ENCODE data around the gene CYBB. TPM values are rescaled to one million over a fixed set of nuclear protein-coding genes. Genes with fewer than 3 reads are reported as not detected.

CYBB gene
- total RNA-seq, 1 donor from 2014 or later = 0.09 TPM

DNA sequence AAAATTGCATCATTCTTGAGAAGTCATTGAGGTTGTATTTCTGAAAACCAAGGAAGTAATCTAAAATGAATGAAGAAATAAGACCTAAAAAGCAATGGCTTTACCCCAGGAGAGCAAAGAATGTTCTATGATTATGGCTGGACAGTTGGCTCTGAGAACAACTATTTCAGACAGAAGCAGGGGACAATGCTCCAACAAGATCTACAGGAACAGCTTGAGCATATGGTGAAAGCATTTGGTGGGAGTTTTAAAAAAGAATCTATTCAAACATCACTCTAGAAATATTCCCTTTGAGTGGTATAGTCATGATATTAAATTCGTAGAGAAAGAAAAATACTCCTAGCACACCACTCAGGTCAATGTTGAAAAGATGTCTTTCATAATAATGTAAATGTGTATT, 40.8 kb downstream of the CYBB start:
- no peak overlapping the region for H3K27ac Mint-ChIP-seq
- no peak for DNase-seq (ENCODE audit: low spot score)
- H3K4me1 Mint-ChIP-seq (ENCODE audit: low read depth) = peaks cover 15% of the 10 kb centered on the region
- H3K9me3 Mint-ChIP-seq = no peaks in the 10 kb centered on the region
- no peaks in the 10 kb centered on the region for H3K36me3 Mint-ChIP-seq (ENCODE audit: low read depth)
- H3K27me3 Mint-ChIP-seq (ENCODE audit: low read depth) = peaks cover 5% of the 10 kb centered on the region
- no peak overlapping the region for H3K4me3 Mint-ChIP-seq (ENCODE audit: low read depth)
- intact Hi-C loops (cut with micrococcal nuclease) = no loop called here

DNA sequence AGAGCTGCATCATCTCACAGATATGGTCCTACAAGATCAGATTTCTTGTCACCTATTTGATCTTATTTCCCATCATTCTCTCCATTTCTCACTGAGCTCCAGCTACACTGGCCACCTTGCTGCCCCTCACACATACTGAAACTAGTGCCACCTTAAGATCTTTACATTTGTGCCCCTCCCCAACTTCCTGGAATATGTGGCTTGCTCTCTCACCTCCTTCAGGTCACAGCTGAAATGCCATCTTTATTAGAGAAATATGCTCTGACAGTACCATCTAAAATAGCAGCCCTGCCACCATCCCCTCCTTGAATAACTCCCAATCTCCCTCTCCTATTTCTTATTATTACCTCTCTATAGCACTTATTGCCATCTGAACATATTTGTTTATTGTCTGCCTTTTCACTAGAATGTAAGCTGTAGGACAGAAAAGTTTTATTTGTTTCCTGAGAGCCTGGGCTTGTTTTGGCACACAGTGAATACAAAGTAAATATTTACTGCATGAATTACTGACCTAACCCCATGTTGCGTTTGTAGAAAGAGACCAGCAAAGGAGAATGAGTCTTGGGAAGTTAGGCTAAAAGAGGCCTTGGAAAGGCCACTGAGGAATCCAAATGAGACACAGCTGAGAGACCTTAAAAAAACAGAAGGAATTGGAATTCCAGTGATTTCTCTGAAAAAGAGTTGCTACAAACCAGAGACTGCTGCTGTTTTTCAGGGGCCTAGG, 44.8 kb downstream of the CYBB start:
- Mint-ChIP-seq H3K36me3 (ENCODE audit: low read depth) (no peaks in the 10 kb centered on the region), H3K27me3 (ENCODE audit: low read depth) (no peaks in the 10 kb centered on the region), H3K4me3 (ENCODE audit: low read depth) (no peak overlapping the region), H3K27ac (no peak overlapping the region), H3K9me3 (no peaks in the 10 kb centered on the region), H3K4me1 (ENCODE audit: low read depth) (peaks cover 18% of the 10 kb centered on the region)
- intact Hi-C loops (cut with micrococcal nuclease) = loop anchor here (1.0 kb wide), 1 partner anchor 79 kb away; no protein-coding TSS in a partner anchor
- no peak for DNase-seq (ENCODE audit: low spot score)

DNA sequence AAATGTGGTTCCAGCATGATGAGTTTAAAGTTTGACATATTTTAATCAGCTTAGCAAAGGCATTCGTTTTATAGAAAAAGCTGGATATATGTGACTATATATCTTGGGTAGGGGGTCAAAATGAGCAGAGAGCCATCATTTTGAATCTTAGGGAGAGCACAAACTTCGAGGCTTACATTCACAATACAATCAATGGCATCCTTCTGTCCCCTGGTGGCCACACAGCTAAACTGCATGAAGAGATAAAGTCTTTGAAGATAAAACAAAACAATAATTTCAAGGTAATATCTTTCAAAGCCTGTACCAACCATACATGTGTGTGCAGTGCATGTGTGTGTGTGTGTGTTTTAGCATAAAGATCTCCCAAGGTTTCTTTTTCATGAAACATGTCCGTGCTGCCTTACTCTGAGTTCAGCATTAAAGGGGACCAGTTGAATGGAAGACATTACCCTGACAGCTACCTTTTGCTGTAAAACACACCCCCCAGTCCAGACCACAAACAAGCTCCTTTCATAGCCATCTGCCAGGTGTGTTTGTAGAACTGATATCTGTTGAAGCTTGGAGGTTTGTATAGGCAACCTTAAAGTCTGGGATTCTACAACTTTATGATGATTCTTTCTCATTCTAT, 45.5 kb downstream of the CYBB start:
- no peak overlapping the region for H3K4me3 Mint-ChIP-seq (ENCODE audit: low read depth)
- peak; percentile 20 for DNase-seq (ENCODE audit: low spot score)
- H3K27me3 Mint-ChIP-seq (ENCODE audit: low read depth) = no peaks in the 10 kb centered on the region
- no peaks in the 10 kb centered on the region for H3K36me3 Mint-ChIP-seq (ENCODE audit: low read depth)
- intact Hi-C loops (cut with micrococcal nuclease) = loop anchor here (1.0 kb wide), 1 partner anchor 80 kb away; no protein-coding TSS in a partner anchor
- no peaks in the 10 kb centered on the region for H3K9me3 Mint-ChIP-seq
- no peak overlapping the region for H3K27ac Mint-ChIP-seq
- H3K4me1 Mint-ChIP-seq (ENCODE audit: low read depth) = peaks cover 20% of the 10 kb centered on the region

DNA sequence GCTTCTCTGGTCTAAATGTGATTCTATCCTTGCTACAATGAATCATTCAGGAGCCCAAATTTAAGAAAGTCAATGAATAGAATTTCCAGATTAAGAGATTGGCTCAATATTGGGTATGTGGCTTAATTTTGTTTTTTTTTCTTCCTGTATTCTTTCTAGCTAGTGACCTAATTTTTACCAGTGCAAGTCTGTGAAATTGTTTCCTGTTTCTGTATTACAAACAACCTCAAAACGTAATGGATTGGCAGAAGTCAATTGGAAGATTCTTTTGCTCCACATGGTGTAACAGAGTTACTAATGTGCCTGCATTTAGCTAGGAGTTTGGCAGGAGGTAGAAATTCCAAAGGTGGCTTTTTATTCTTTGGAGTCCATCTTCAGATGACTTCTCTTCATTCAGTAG, 49.9 kb downstream of the CYBB start:
- intact Hi-C loops (cut with micrococcal nuclease) = no loop called here

DNA sequence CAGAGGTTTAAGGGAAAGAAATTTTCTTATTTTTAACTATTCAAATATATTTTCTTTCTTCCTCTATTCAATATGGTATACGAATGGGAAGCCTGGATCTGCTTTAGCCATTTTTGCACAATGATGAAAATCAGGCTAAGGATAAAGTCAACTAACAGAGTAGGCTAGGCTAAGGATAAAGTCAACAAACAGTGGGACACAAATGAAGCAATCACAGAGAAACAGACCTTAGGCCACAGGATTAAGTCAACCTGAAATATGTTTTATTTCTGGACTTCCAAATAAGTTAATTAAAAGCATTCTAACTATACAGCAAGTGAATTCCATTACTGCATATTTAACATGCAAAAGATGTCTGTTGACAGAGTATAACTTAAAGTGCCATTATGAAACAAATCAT, 50.5 kb downstream of the CYBB start:
- no peaks in the 10 kb centered on the region for H3K27me3 Mint-ChIP-seq (ENCODE audit: low read depth)
- no peak overlapping the region for H3K4me3 Mint-ChIP-seq (ENCODE audit: low read depth)
- H3K36me3 Mint-ChIP-seq (ENCODE audit: low read depth) = no peaks in the 10 kb centered on the region
- no peak for DNase-seq (ENCODE audit: low spot score)
- intact Hi-C loops (cut with micrococcal nuclease) = no loop called here
- peaks cover 6% of the 10 kb centered on the region for H3K4me1 Mint-ChIP-seq (ENCODE audit: low read depth)
- H3K9me3 Mint-ChIP-seq = no peaks in the 10 kb centered on the region
- H3K27ac Mint-ChIP-seq = no peak overlapping the region

More for the DNA sequence above, 49.9 kb downstream of the CYBB start:
- Mint-ChIP-seq H3K4me1 (ENCODE audit: low read depth) (peaks cover 12% of the 10 kb centered on the region), H3K27ac (no peak overlapping the region), H3K4me3 (ENCODE audit: low read depth) (no peak overlapping the region), H3K27me3 (ENCODE audit: low read depth) (no peaks in the 10 kb centered on the region), H3K9me3 (no peaks in the 10 kb centered on the region), H3K36me3 (ENCODE audit: low read depth) (no peaks in the 10 kb centered on the region)
- no peak for DNase-seq (ENCODE audit: low spot score)

DNA sequence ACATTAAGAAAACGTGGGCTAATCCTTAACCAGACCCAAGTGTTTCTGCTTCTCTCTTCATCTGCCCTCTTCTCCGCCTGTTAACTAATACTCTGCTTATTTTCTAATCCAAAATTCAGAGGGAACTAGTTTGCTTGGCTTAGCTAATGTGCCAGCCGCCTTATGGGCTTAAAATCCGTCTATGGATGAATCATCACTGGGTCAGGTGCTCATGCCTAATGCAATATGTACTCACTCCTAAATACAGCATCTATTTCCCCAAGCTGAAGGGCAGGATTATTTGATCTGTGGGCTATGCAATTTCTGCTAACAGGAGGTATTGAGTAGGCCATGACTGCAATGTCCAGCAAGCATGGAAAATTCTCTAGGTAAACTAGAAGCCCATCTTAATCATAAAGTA, 55.1 kb downstream of the CYBB start:
- no peak overlapping the region for H3K27ac Mint-ChIP-seq
- no peaks in the 10 kb centered on the region for H3K9me3 Mint-ChIP-seq
- intact Hi-C loops (cut with micrococcal nuclease) = no loop called here
- peaks cover 3% of the 10 kb centered on the region for H3K36me3 Mint-ChIP-seq (ENCODE audit: low read depth)
- H3K4me1 Mint-ChIP-seq (ENCODE audit: low read depth) = no peaks in the 10 kb centered on the region
- DNase-seq (ENCODE audit: low spot score) = no peak
- H3K4me3 Mint-ChIP-seq (ENCODE audit: low read depth) = no peak overlapping the region
- no peaks in the 10 kb centered on the region for H3K27me3 Mint-ChIP-seq (ENCODE audit: low read depth)

DNA sequence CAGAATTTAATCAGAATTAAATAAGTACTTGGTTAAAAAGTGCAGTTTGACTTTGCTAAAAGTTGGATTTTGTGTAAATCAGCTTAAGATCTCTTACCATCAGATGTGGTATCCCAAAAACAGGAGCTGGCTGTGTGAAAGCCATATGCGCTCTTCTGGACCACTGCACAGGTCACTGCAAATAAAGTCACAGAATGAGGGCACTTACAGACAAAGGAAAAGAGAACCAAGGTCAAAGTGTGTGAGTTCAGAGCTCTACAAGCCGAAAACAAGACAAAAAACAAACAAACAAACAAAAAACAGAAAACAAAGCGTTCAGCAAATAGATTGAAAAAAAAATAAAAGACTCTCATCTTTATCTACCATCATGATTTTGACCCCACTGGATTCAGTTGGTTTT, 61.1 kb downstream of the CYBB start:
- intact Hi-C loops (cut with micrococcal nuclease) = no loop called here
- H3K9me3 Mint-ChIP-seq = no peaks in the 10 kb centered on the region
- H3K4me1 Mint-ChIP-seq (ENCODE audit: low read depth) = peaks cover 6% of the 10 kb centered on the region
- no peak overlapping the region for H3K4me3 Mint-ChIP-seq (ENCODE audit: low read depth)
- H3K36me3 Mint-ChIP-seq (ENCODE audit: low read depth) = peaks cover 19% of the 10 kb centered on the region
- no peak for DNase-seq (ENCODE audit: low spot score)
- no peak overlapping the region for H3K27ac Mint-ChIP-seq
- H3K27me3 Mint-ChIP-seq (ENCODE audit: low read depth) = no peaks in the 10 kb centered on the region

DNA sequence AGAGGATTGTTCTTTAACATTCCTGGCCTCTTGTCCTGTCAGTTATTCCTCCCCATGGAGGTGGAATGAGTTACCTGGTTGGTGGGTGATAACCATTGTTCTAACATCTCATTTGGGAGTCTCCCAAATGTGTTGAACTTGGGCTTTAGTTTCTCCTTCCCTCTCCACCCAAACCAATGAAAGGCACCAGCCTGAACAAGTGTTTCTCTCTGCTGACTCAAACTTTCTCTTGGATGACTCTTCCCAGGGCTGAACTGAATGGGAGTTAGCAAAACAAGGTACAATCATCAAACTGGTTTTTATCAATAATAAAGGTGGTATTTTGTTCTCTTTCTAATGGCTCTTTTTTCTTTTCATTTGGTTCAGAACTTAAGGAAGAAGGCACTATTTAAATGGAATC, 64.8 kb downstream of the CYBB start:
- Mint-ChIP-seq H3K4me3 (ENCODE audit: low read depth) (no peak overlapping the region), H3K4me1 (ENCODE audit: low read depth) (peaks cover 16% of the 10 kb centered on the region), H3K9me3 (no peaks in the 10 kb centered on the region), H3K36me3 (ENCODE audit: low read depth) (peaks cover 20% of the 10 kb centered on the region), H3K27ac (no peak overlapping the region), H3K27me3 (ENCODE audit: low read depth) (no peaks in the 10 kb centered on the region)
- intact Hi-C loops (cut with micrococcal nuclease) = no loop called here
- no peak for DNase-seq (ENCODE audit: low spot score)

DNA sequence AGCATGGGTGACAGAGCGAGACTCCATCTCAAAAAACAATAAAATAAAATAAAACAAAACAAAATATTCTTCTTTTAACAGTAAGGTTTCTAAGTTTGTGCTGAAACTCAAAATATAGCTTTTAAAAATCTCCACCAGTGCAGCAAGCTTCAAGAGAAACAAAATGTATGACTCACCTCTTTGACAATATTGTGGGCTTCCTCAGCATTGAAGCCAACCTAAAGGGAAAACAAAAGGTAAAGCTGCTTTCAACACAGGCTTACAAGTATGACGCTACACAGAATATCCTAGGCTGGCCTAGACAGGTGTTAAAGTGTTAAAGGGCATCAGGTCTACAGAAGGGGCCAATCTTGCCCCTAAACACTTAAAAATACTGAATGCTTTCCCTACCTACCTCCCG, 66.3 kb downstream of the CYBB start:
- no peaks in the 10 kb centered on the region for H3K9me3 Mint-ChIP-seq
- H3K4me3 Mint-ChIP-seq (ENCODE audit: low read depth) = peak overlapping the region; percentile 72
- peak overlapping the region; percentile 74 for H3K27ac Mint-ChIP-seq
- H3K27me3 Mint-ChIP-seq (ENCODE audit: low read depth) = no peaks in the 10 kb centered on the region
- peaks cover 19% of the 10 kb centered on the region for H3K4me1 Mint-ChIP-seq (ENCODE audit: low read depth)
- intact Hi-C loops (cut with micrococcal nuclease) = no loop called here
- H3K36me3 Mint-ChIP-seq (ENCODE audit: low read depth) = peaks cover 16% of the 10 kb centered on the region
- DNase-seq (ENCODE audit: low spot score) = no peak

DNA sequence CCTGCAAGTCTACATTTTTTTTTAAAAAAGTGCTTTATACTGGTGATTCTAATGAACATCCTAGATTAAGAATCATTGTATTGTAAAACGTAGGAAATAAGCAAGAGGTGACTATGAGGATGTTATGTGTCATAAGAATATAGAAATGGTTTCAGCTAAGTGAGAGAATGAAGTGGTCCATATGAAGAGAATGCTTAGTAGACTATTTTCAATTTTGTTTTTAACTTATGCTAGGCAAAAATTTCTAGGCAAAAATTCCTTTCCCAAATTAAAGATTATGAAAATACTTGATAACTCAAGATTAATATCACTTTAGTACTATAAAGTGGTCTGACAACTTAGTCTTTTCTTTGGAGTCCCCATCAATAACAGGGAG, 66.7 kb downstream of the CYBB start:
- Mint-ChIP-seq H3K4me1 (ENCODE audit: low read depth) (peaks cover 20% of the 10 kb centered on the region), H3K27ac (peak overlapping the region; percentile 74), H3K36me3 (ENCODE audit: low read depth) (peaks cover 13% of the 10 kb centered on the region), H3K4me3 (ENCODE audit: low read depth) (peak overlapping the region; percentile 72), H3K27me3 (ENCODE audit: low read depth) (no peaks in the 10 kb centered on the region), H3K9me3 (no peaks in the 10 kb centered on the region)
- intact Hi-C loops (cut with micrococcal nuclease) = no loop called here
- DNase-seq (ENCODE audit: low spot score) = no peak

DNA sequence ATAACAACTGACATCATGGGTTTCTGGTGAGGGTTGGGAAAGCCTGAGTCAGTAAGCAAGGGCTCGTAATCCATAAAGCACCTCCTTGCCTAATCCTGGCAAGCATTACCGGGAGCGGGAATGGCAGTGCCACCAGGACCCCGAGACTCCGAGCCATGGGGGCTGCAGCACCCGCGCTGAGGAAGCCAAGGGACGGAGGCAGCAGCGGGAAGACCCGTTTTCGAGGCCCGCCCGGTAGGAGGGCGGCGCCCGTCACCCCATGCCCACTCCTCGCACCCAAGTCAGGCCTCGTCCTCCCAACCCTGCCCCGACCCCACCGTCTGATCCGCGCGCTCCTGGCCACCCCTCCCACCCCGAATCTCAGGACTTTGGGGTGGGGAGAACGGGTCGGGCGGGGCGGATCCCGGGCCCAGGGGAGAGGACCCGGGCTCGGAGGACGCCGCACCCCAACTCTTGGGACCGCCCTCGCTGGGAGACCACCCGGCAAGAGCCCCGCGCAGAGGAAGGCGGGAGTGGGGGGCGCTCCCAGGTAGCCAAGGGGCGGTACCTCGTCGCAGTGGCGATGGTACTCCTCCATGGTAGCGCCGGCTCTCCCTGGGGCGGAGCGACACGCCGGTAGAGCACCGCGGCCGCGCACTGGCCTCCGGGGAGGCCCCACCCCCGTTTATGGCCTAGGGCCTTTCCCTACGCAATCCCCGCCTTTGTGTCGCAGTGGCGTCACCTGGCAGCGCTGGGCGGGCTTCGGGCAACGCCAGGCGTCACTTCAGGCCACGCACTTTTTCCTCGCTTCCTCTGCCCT, 67.3 kb downstream of the CYBB start, which contains the start of gene DYNLT3:
DYNLT3 (minus strand) TSS at position 638 of the 799 bp plus-strand sequence; CDS start at position 577, 61 bp downstream.
- peaks cover 20% of the 10 kb centered on the region for H3K4me1 Mint-ChIP-seq (ENCODE audit: low read depth)
- intact Hi-C loops (cut with micrococcal nuclease) = loop anchor here (1.0 kb wide), 1 partner anchor 101 kb away; no protein-coding TSS in a partner anchor
- peak within 1 kb of the TSS; percentile 89 for H3K27ac Mint-ChIP-seq

DNA sequence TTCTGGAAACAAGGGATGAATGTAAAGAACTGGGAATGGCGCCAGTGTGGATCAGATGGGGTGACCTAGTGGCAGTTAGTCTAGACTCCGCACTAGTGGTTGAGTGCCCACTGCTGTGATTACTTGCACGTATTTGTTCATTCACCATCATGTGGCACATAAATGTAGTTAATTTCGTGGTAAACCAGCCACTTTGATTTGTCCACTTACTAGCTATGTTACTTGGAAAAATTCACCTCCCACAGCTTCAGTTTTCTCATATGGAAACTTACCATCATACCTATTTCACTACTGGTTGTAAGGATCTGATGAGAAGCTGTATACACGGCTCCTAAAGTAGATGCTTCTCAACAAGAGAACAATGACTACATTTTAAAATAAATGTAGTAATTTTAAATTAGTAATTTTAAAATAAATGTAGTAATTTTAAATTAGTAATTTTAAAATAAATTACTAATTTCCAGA, 67.9 kb downstream of the CYBB start:
- intact Hi-C loops (cut with micrococcal nuclease) = loop anchor here (1.0 kb wide), 1 partner anchor 101 kb away; no protein-coding TSS in a partner anchor
- peaks cover 20% of the 10 kb centered on the region for H3K4me1 Mint-ChIP-seq (ENCODE audit: low read depth)

More for the DNA sequence above, 67.3 kb downstream of the CYBB start, which contains the start of gene DYNLT3:
- peak within 1 kb of the TSS; percentile 72 for H3K4me3 Mint-ChIP-seq (ENCODE audit: low read depth)
- peaks cover 13% of the 10 kb centered on the region for H3K36me3 Mint-ChIP-seq (ENCODE audit: low read depth)
- no peaks in the 10 kb centered on the region for H3K27me3 Mint-ChIP-seq (ENCODE audit: low read depth)
- DNase-seq (ENCODE audit: low spot score) = peak; percentile 74
- H3K9me3 Mint-ChIP-seq = no peaks in the 10 kb centered on the region

More for the DNA sequence above, 67.9 kb downstream of the CYBB start:
- H3K4me3 Mint-ChIP-seq (ENCODE audit: low read depth) = peak overlapping the region; percentile 72
- no peaks in the 10 kb centered on the region for H3K9me3 Mint-ChIP-seq
- H3K36me3 Mint-ChIP-seq (ENCODE audit: low read depth) = peaks cover 13% of the 10 kb centered on the region
- DNase-seq (ENCODE audit: low spot score) = no peak
- peak overlapping the region; percentile 89 for H3K27ac Mint-ChIP-seq
- H3K27me3 Mint-ChIP-seq (ENCODE audit: low read depth) = no peaks in the 10 kb centered on the region

All from activated T-helper 2 cell treated with anti-CD3 and anti-CD28 coated beads, Interferon-gamma antibody, Interleukin-2, Interleukin-4, amounts not matched to agents 10 μg/mL and 5 μg/mL and 100 μg/mL, durations not matched to agents 14 hours and 24 hours and 36 hours (primary cell).